ENCODE measurements around the gene SURF1.

- TF ChIP-seq POLR2A (IDR thresholded peaks at IDR 0.05; ENCODE audit: low read length) (no peak), GATA1 (IDR thresholded peaks at IDR 0.05; ENCODE audit: low read depth, low read length) (no peak)
Measured at GRCh38 chr9:133309608-133310007, 46.7 kb downstream of the SURF1 start.
